Smooth muscle cell (in vitro differentiated cells): ENCODE results near the gene ANKFY1. TPM values are rescaled to one million over a fixed set of nuclear protein-coding genes. Genes with fewer than 3 reads are reported as not detected.

ENCODE experiments used
- DNase-seq: peaks from one replicate; lab custom pipeline; 2025; ENCODE audit not compliant: unreplicated experiment; lab: John Stamatoyannopoulos, UW
- H2AFZ ChIP-seq: fragments of 200-600 bp; sonication (generic); 2 replicates; pipeline ENCODE4 v1.6.0; 2016; ENCODE audit warnings: antibody characterized with exemption, low read depth, mild to moderate bottlenecking
- H3F3A ChIP-seq: fragments of 200-600 bp; sonication (generic); 2 replicates; pipeline ENCODE4 v1.6.0; 2017; ENCODE audit warnings: antibody characterized with exemption, low read depth
- H3K27ac ChIP-seq: fragments of 200-600 bp; sonication (generic); 2 replicates; pipeline ENCODE4 v1.5.1; 2016; ENCODE audit warnings: low read depth, mild to moderate bottlenecking
- H3K27me3 ChIP-seq: fragments of 200-600 bp; sonication (generic); 2 replicates; pipeline ENCODE4 v1.6.1; 2016; ENCODE audit warnings: low read depth, mild to moderate bottlenecking
- H3K36me3 ChIP-seq: fragments of 200-600 bp; sonication (generic); 2 replicates; pipeline ENCODE4 v1.5.1; 2016; ENCODE audit warnings: low read depth
- H3K4me1 ChIP-seq: fragments of 200-600 bp; sonication (generic); 2 replicates; pipeline ENCODE4 v1.5.1; 2016; ENCODE audit warnings: low read depth
- H3K4me2 ChIP-seq: fragments of 200-600 bp; sonication (generic); 2 replicates; pipeline ENCODE4 v1.6.0; 2016; ENCODE audit warnings: mild to moderate bottlenecking
- H3K4me3 ChIP-seq: fragments of 200-600 bp; sonication (generic); 2 replicates; pipeline ENCODE4 v1.5.1; 2016; ENCODE audit warnings: mild to moderate bottlenecking
- H3K79me2 ChIP-seq: fragments of 200-600 bp; sonication (generic); 2 replicates; pipeline ENCODE4 v1.6.0; 2016; ENCODE audit warnings: low read depth, mild to moderate bottlenecking
- H3K9ac ChIP-seq: fragments of 200-600 bp; sonication (generic); 2 replicates; pipeline ENCODE4 v1.6.0; 2016; ENCODE audit warnings: low read depth
- H3K9me3 ChIP-seq: fragments of 200-600 bp; sonication (generic); replicated peaks from 2 replicates; pipeline ENCODE4 v1.5.1; 2016; ENCODE audit warnings: low read depth
- H4K20me1 ChIP-seq: fragments of 200-600 bp; sonication (generic); 2 replicates; pipeline ENCODE4 v1.6.0; 2016; ENCODE audit warnings: low read depth
- WGBS: methylation state at CpG from one replicate; pipeline ENCODE4 v1.1.7; 2016; ENCODE audit warnings: low lambda C conversion rate; 5-methylcytosine and 5-hydroxymethylcytosine counted together
- polyA plus RNA-seq: library from polyadenylated mRNA; unstranded; fragments of >200 nt; fragmentation: Nextera tagmentation; extraction: Ambion mirVana; gene quantifications from 2 replicates; pipeline ENCODE4 v1.2.1, GENCODE V29; 2016
- total RNA-seq: library from RNA; depleted of rRNA; stranded (reverse); fragments of >200 nt; gene quantifications from 2 replicates; pipeline ENCODE4 v1.2.3, GENCODE V29; 2014
- TF ChIP-seq, protein P1 (sequence below): fragments of 200-600 bp; sonication (generic); IDR thresholded peaks from 2 replicates; pipeline ENCODE4 v1.5.1; 2017; ENCODE audit warnings: borderline replicate concordance, mild to moderate bottlenecking, antibody characterized with exemption; ENCODE audit not compliant: insufficient read depth, poor library complexity, severe bottlenecking

ANKFY1 gene
- total and polyA plus RNA-seq, 2 experiments from 2014 or later, result 11.5 to 26.3 TPM

DNA sequence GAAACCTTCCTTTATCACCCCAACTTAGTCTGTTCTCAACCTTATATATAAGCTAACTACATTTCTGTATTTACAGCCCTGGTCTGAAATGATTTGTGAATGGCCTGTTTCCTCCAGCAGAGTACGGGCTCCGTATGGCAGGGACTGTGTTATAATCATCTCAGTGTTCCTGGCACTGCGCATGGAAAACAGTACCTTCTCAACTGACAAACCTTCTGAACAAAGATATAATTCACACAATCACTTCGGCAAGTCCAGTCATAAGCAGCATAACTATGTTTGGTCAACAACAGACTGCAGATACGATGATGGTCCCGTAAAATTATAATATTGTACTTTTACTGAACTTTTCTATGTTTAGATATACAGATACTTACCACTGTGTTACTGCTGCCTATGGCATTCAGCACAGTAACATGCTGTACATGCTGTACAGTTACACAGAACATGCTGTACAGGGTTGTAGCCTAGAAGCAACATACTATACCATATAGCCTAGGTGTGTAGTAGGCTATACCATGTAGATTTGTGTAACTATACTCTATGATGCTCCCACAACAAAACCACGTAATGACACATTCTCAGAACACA, 30.0 kb downstream of the ANKFY1 start:
- Histone ChIP-seq H3F3A (peaks cover 25% of the 10 kb centered on the region), H3K4me2 (no peak overlapping the region), H2AFZ (no peak overlapping the region), H4K20me1 (peaks cover 5% of the 10 kb centered on the region), H3K27ac (peak overlapping the region; percentile 95), H3K9me3 (no peaks in the 10 kb centered on the region), H3K36me3 (no peaks in the 10 kb centered on the region), H3K4me1 (peaks cover 13% of the 10 kb centered on the region), H3K9ac (peak overlapping the region; percentile 82), H3K27me3 (no peaks in the 10 kb centered on the region), H3K4me3 (no peak overlapping the region), H3K79me2 (no peaks in the 10 kb centered on the region)
- no peak for DNase-seq
- WGBS, result 90% methylated on average over 7 of the region's 7 CpGs
- TF ChIP-seq, protein P1, sequence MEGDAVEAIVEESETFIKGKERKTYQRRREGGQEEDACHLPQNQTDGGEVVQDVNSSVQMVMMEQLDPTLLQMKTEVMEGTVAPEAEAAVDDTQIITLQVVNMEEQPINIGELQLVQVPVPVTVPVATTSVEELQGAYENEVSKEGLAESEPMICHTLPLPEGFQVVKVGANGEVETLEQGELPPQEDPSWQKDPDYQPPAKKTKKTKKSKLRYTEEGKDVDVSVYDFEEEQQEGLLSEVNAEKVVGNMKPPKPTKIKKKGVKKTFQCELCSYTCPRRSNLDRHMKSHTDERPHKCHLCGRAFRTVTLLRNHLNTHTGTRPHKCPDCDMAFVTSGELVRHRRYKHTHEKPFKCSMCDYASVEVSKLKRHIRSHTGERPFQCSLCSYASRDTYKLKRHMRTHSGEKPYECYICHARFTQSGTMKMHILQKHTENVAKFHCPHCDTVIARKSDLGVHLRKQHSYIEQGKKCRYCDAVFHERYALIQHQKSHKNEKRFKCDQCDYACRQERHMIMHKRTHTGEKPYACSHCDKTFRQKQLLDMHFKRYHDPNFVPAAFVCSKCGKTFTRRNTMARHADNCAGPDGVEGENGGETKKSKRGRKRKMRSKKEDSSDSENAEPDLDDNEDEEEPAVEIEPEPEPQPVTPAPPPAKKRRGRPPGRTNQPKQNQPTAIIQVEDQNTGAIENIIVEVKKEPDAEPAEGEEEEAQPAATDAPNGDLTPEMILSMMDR, result no peak

DNA sequence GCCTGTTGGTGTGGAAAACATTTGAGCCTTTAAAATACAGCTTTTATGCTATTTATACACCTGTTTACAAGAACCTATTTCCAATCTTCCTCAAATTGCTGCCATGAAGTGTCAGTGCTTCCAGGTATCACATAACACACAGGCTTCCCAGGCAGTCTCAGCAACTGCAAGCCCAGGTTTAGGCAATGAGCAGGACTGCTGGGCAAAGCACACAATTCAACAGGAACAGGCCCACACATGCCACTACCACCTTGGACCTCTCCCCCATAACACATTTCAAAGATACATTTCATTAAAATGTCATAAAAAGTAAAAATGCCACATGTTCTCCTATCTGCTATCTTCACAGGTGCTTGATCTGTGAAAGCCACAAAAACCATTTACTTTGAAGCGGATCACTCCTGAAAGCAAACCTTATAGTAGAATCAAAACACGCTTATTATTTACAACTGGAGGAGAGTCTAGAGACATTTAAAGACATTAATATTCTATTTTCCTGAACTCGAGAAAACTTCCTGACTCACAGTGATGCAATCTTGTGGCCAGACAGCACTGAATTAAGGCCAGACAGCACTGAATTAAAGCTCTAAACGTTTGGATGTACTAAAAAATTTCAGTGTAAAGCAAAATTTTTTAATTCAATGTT, 31.5 kb downstream of the ANKFY1 start:
- H3F3A ChIP-seq, result peaks cover 34% of the 10 kb centered on the region
- TF ChIP-seq, protein P1, result no peak
- no peaks in the 10 kb centered on the region for H3K9me3 ChIP-seq
- H3K27me3 ChIP-seq, result no peaks in the 10 kb centered on the region
- H3K9ac ChIP-seq, result peak overlapping the region; percentile 82
- peaks cover 13% of the 10 kb centered on the region for H3K4me1 ChIP-seq
- H3K36me3 ChIP-seq, result no peaks in the 10 kb centered on the region
- no peak for DNase-seq
- 36% methylated on average over 4 of the region's 4 CpGs for WGBS
- peak overlapping the region; percentile 95 for H3K27ac ChIP-seq
- H3K4me3 ChIP-seq, result no peak overlapping the region
- H3K79me2 ChIP-seq, result peaks cover 9% of the 10 kb centered on the region
- H2AFZ ChIP-seq, result no peak overlapping the region
- peaks cover 5% of the 10 kb centered on the region for H4K20me1 ChIP-seq
- H3K4me2 ChIP-seq, result peak overlapping the region; percentile 75

DNA sequence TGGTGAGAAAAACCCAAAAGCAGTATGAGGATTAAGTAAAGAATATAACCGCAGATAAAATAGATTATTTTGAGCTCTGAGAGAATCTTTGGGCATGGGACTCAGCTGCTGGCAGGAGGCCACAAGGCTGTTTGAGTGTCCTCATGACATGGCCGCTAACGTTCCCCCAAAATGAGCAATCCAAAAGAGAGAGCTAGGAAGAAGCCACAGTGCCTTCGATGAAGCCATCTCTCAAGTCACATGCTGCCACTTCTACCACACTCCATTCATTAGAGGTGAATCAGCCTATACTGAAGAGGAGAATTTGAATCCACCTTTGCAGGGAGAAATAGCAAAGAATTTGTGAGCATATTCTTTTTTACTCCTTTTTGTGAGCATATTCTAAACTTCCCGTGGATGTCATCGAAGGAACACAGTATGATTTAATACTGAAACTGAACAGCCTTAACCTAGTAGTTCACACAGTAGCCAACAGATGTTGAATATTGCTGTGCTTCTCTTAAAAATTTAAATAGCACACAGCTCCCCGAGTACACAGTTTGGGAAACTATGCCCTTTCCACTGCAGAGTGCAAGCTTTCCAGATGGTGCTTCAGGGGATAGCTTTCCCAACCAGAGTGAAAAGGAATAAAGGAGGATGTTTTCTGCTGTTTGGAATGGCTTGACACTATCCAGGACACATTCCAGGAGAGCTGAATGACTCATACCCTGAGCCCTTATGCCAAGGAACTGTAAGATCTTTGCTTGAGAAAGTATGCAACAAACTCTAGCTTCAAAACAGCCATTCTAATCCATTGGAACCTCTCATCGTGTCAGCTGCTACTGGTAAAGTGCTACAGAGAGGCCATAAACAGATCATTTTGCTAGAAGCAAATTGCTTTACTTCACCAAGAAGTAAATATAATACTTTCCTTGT, 33.9 kb downstream of the ANKFY1 start:
- peaks cover 34% of the 10 kb centered on the region for H3F3A ChIP-seq
- no peaks in the 10 kb centered on the region for H3K27me3 ChIP-seq
- peak overlapping the region; percentile 17 for H3K4me3 ChIP-seq
- peak overlapping the region; percentile 73 for H3K9ac ChIP-seq
- TF ChIP-seq, protein P1, result no peak
- no peak for DNase-seq
- peak overlapping the region; percentile 95 for H3K27ac ChIP-seq
- no peaks in the 10 kb centered on the region for H3K9me3 ChIP-seq
- H3K4me1 ChIP-seq, result peaks cover 13% of the 10 kb centered on the region
- WGBS, result 38% methylated on average over 8 of the region's 8 CpGs
- peaks cover 29% of the 10 kb centered on the region for H3K79me2 ChIP-seq
- H4K20me1 ChIP-seq, result peaks cover 5% of the 10 kb centered on the region
- peak overlapping the region; percentile 80 for H3K4me2 ChIP-seq
- no peaks in the 10 kb centered on the region for H3K36me3 ChIP-seq
- no peak overlapping the region for H2AFZ ChIP-seq
